Measurements from ENCODE around the gene FANCD2. TPM values are rescaled to one million over a fixed set of nuclear protein-coding genes. Genes with fewer than 3 reads are reported as not detected.
A peak's percentile ranks its signal among the peaks of the same experiment; 100 is the strongest.
"Not testable (repeated sequence)": the region's sequence is repeated elsewhere in the genome, so short reads cannot be mapped to it uniquely, and the experiment has no call there.

Gene FANCD2
- total and polyA plus RNA-seq, 10 donors = 9.3 to 20.2 (median 13.6) TPM

GRCh38 chr3:10015461-10015904 is 10.8 kb upstream of the FANCD2 start:
- Histone ChIP-seq H3K27ac (peak overlapping the region; percentile 3 to 79 (median 64)), H3K27me3 (replicated peaks in 1 of 7) (no peaks in the 10 kb centered on the region), H3K4me3 (no peak overlapping the region), H3K9me3 (no peaks in the 10 kb centered on the region), H3K36me3 (peaks cover 0 to 43% (median 28%) of the 10 kb centered on the region in 6 donors), H3K4me1 (peaks cover 2 to 41% (median 20%) of the 10 kb centered on the region in 6 donors)
- no peak for TF ChIP-seq POLR2A (IDR thresholded peaks at IDR 0.05)
- TF ChIP-seq POLR2AphosphoS5 (IDR thresholded peaks at IDR 0.05) = peak; percentile 18 to 45 (median 25)
- intact Hi-C loops (cut with DNase I; ENCODE audit: low total_unique reads) = no loop called here
- WGBS, 5 donors = 20 to 41% (median 39%) methylated on average over 8 to 10 of the region's 10 CpGs
- DNase-seq = no peak

GRCh38 chr3:10017636-10018292 is 8.5 kb upstream of the FANCD2 start:
- 70 to 89% (median 81%) methylated on average over 11 to 13 of the region's 13 CpGs for WGBS, 5 donors
- TF ChIP-seq CTCF (IDR thresholded peaks at IDR 0.05 in 8 of 11, conservative IDR thresholded peaks at IDR 0.05 in 3 of 11) (no peak), POLR2AphosphoS5 (IDR thresholded peaks at IDR 0.05) (no peak), POLR2A (IDR thresholded peaks at IDR 0.05) (no peak)
- intact Hi-C loops (cut with DNase I; ENCODE audit: low total_unique reads) = no loop called here

GRCh38 chr3:10018806-10019205 is 7.4 kb upstream of the FANCD2 start:
- intact Hi-C loops (cut with DNase I; ENCODE audit: low total_unique reads); H3K9me3 ChIP-seq; H3K27ac ChIP-seq; H3K4me3 ChIP-seq; DNase-seq; H3K27me3 ChIP-seq (replicated peaks in 1 of 7): not testable (repeated sequence)
- H3K36me3 ChIP-seq = peaks cover 0 to 76% (median 58%) of the 10 kb centered on the region in 6 donors
- WGBS, 5 donors = 96 to 99% (median 96%) methylated on average over 2 of the region's 2 CpGs
- peaks cover 0 to 33% (median 11%) of the 10 kb centered on the region in 6 donors for H3K4me1 ChIP-seq

More at GRCh38 chr3:10017636-10018292, 8.5 kb upstream of the FANCD2 start:
- no peak for DNase-seq
- no peak overlapping the region for H3K4me3 ChIP-seq
- peaks cover 0 to 27% (median 10%) of the 10 kb centered on the region in 6 donors for H3K4me1 ChIP-seq
- peaks cover 0 to 66% (median 48%) of the 10 kb centered on the region in 6 donors for H3K36me3 ChIP-seq
- no peak overlapping the region for H3K27ac ChIP-seq
- no peaks in the 10 kb centered on the region for H3K9me3 ChIP-seq
- H3K27me3 ChIP-seq (replicated peaks in 1 of 7) = no peaks in the 10 kb centered on the region

- DNase-seq = no peak
- no peaks in the 10 kb centered on the region for H3K27me3 ChIP-seq (replicated peaks in 1 of 7)
- peaks cover 5 to 38% (median 14%) of the 10 kb centered on the region in 6 donors for H3K4me1 ChIP-seq
- 80 to 89% (median 88%) methylated on average over 5 of the region's 5 CpGs for WGBS, 5 donors
- no peak overlapping the region for H3K4me3 ChIP-seq
- no peak for TF ChIP-seq POLR2A (IDR thresholded peaks at IDR 0.05)
- no peak for TF ChIP-seq CTCF (IDR thresholded peaks at IDR 0.05 in 8 of 11, conservative IDR thresholded peaks at IDR 0.05 in 3 of 11)
- no peak for TF ChIP-seq POLR2AphosphoS5 (IDR thresholded peaks at IDR 0.05)
- H3K9me3 ChIP-seq = no peaks in the 10 kb centered on the region
- intact Hi-C loops (cut with DNase I; ENCODE audit: low total_unique reads) = no loop called here
- peaks cover 0 to 78% (median 59%) of the 10 kb centered on the region in 6 donors for H3K36me3 ChIP-seq
- H3K27ac ChIP-seq = no peak overlapping the region
Measured at GRCh38 chr3:10019326-10019725, 6.9 kb upstream of the FANCD2 start.
